Measurements from ENCODE around the gene UBE2L3. TPM values are rescaled to one million over a fixed set of nuclear protein-coding genes. Genes with fewer than 3 reads are reported as not detected.
"Not testable (repeated sequence)": the region's sequence is repeated elsewhere in the genome, so short reads cannot be mapped to it uniquely, and the experiment has no call there.

Gene UBE2L3
- total and polyA plus RNA-seq, 2 donors = 39.4 to 50.1 TPM

DNA sequence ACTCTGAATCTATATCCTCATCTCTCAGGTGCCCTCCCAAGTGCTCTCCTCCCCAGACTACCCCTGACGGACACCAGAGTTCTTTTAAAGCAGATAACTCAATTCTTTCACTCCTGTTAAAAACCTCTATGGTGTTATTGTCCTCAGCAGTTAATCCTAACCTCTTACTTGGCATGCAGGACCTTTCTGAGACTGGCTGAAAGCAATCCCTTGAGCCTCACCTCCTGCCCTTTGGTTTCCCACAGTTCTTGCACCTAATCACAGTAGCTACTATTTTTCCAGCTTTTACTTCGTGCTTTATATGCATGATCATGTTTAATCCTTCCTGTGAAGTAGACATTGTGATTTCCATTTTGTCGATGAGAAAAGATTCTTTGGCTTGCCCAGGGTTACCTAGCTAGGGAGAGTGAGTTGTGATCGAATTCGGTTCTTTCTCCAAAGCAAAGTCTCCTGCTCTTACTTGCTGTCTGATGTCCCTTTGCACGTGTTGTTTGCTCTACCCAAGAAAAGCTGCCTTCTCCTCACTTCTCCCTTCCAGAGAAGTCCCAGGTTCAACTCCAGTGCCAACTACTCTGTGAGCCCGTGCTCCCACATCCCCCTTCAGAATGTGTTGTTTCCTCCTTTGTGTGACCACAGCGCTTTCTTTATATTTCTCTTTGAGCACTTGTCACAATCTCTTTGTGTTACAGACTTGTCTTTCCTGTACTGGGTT, 2.1 kb downstream of the UBE2L3 start:
- Histone ChIP-seq H3K4me1 (ENCODE audit: control insufficient read depth in 2 of 2, insufficient read depth in 2 of 2, low read length in 2 of 2) (peaks cover 18 to 32% of the 10 kb centered on the region in 2 donors), H3K27ac (ENCODE audit: low read depth in 1 of 2, low read length in 1 of 2) (no peak overlapping the region), H3K4me3 (ENCODE audit: low read length in 2 of 2) (peak overlapping the region in 1 of 2 donors; percentile 9), H3K27me3 (ENCODE audit: control insufficient read depth in 2 of 2, insufficient read depth in 1 of 2, low read length in 1 of 2) (no peaks in the 10 kb centered on the region), H3K36me3 (ENCODE audit: control insufficient read depth in 2 of 2, insufficient read depth in 2 of 2, low read length in 1 of 2) (peaks cover 6 to 16% of the 10 kb centered on the region in 2 donors), H3K9me3 (ENCODE audit: control insufficient read depth in 2 of 2, insufficient read depth in 1 of 2, low read length in 1 of 2) (no peaks in the 10 kb centered on the region)
- peak in 1 of 9 donors; percentile 41 for DNase-seq (ENCODE audit: low read depth in 6 of 9, low spot score in 9 of 9)
- 56% methylated on average over 8 of the region's 8 CpGs for WGBS

DNA sequence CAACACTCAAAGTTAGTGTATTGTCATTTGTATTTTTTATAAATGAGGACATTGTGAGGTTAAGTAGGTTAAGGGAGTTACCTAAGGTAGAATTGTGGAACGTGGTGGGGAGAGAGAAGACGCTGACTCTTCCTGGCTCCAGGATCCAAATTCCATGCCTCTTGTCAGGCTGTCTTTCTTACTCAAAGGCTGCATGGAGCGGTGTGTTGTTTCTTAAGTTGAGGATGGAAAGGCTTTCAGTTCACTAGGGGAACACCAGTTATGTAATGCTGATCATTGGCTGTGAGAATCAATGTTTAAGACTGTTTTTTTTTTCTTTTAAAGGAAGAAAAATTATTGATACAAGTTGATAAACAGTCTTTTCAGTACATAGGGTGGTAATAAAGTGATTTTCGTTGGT, 2.9 kb downstream of the UBE2L3 start:
- H3K27me3 ChIP-seq (ENCODE audit: control insufficient read depth in 2 of 2, insufficient read depth in 1 of 2, low read length in 1 of 2) = no peaks in the 10 kb centered on the region
- peaks cover 6 to 16% of the 10 kb centered on the region in 2 donors for H3K36me3 ChIP-seq (ENCODE audit: control insufficient read depth in 2 of 2, insufficient read depth in 2 of 2, low read length in 1 of 2)
- H3K9me3 ChIP-seq (ENCODE audit: control insufficient read depth in 2 of 2, insufficient read depth in 1 of 2, low read length in 1 of 2) = no peaks in the 10 kb centered on the region
- peaks cover 18 to 32% of the 10 kb centered on the region in 2 donors for H3K4me1 ChIP-seq (ENCODE audit: control insufficient read depth in 2 of 2, insufficient read depth in 2 of 2, low read length in 2 of 2)
- DNase-seq (ENCODE audit: low read depth in 6 of 9, low spot score in 9 of 9) = no peak
- no peak overlapping the region for H3K27ac ChIP-seq (ENCODE audit: low read depth in 1 of 2, low read length in 1 of 2)
- WGBS = 86% methylated on average over 4 of the region's 4 CpGs
- H3K4me3 ChIP-seq (ENCODE audit: low read length in 2 of 2) = peak overlapping the region in 1 of 2 donors; percentile 6

DNA sequence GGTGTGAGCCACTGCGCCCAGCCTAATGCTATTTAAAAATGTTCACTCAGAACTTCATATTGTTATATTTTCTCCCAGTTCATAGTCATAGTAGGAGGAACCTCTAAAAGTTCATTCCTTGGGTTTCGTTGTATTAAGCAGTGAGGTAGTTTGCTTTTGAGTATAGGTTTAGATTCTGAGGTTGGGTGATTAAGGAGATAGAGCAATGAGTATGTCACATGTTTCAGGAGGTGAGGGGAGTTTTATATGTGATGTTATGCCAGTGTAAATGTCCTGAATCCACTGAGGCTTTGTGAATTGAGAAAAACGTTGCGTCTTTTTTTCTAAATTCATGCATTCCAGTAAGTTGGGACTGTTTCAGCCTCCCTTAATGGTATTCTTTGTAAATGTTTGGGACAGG, 4.2 kb downstream of the UBE2L3 start:
- Histone ChIP-seq H3K4me3 (ENCODE audit: low read length in 2 of 2) (no peak overlapping the region), H3K4me1 (ENCODE audit: control insufficient read depth in 2 of 2, insufficient read depth in 2 of 2, low read length in 2 of 2) (peaks cover 18 to 32% of the 10 kb centered on the region in 2 donors), H3K9me3 (ENCODE audit: control insufficient read depth in 2 of 2, insufficient read depth in 1 of 2, low read length in 1 of 2) (no peaks in the 10 kb centered on the region), H3K27me3 (ENCODE audit: control insufficient read depth in 2 of 2, insufficient read depth in 1 of 2, low read length in 1 of 2) (no peaks in the 10 kb centered on the region), H3K27ac (ENCODE audit: low read depth in 1 of 2, low read length in 1 of 2) (no peak overlapping the region), H3K36me3 (ENCODE audit: control insufficient read depth in 2 of 2, insufficient read depth in 2 of 2, low read length in 1 of 2) (peaks cover 6 to 16% of the 10 kb centered on the region in 2 donors)
- WGBS = 97% methylated on average over 4 of the region's 4 CpGs
- no peak for DNase-seq (ENCODE audit: low read depth in 6 of 9, low spot score in 9 of 9)

DNA sequence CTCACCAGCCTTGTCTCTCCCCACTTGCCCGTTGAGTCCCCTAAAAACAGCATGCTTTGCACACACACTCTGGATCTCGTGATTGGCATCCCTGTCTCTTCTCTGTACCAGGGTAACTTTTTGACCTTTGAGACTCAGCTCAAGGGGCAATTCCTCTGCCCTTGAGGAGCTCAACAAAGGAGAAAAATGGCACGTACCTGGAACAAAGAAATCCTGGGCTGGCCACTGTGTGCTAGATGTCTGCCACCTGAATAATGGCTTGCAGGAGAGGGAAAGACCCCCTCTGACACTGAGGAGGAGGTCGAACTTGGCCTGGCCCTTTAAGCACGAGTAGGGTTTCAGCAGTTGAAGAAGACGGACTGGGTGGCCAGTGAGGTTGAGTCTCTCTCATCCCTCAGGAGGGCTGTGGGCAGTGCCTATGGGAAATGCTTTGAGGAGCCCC, 5.8 kb downstream of the UBE2L3 start:
- H3K9me3 ChIP-seq (ENCODE audit: control insufficient read depth in 2 of 2, insufficient read depth in 1 of 2, low read length in 1 of 2) = no peaks in the 10 kb centered on the region
- 93% methylated on average over 6 of the region's 6 CpGs for WGBS
- peaks cover 18 to 28% of the 10 kb centered on the region in 2 donors for H3K4me1 ChIP-seq (ENCODE audit: control insufficient read depth in 2 of 2, insufficient read depth in 2 of 2, low read length in 2 of 2)
- no peaks in the 10 kb centered on the region for H3K27me3 ChIP-seq (ENCODE audit: control insufficient read depth in 2 of 2, insufficient read depth in 1 of 2, low read length in 1 of 2)
- no peak for DNase-seq (ENCODE audit: low read depth in 6 of 9, low spot score in 9 of 9)
- H3K27ac ChIP-seq (ENCODE audit: low read depth in 1 of 2, low read length in 1 of 2) = no peak overlapping the region
- no peak overlapping the region for H3K4me3 ChIP-seq (ENCODE audit: low read length in 2 of 2)
- H3K36me3 ChIP-seq (ENCODE audit: control insufficient read depth in 2 of 2, insufficient read depth in 2 of 2, low read length in 1 of 2) = peaks cover 6 to 18% of the 10 kb centered on the region in 2 donors

DNA sequence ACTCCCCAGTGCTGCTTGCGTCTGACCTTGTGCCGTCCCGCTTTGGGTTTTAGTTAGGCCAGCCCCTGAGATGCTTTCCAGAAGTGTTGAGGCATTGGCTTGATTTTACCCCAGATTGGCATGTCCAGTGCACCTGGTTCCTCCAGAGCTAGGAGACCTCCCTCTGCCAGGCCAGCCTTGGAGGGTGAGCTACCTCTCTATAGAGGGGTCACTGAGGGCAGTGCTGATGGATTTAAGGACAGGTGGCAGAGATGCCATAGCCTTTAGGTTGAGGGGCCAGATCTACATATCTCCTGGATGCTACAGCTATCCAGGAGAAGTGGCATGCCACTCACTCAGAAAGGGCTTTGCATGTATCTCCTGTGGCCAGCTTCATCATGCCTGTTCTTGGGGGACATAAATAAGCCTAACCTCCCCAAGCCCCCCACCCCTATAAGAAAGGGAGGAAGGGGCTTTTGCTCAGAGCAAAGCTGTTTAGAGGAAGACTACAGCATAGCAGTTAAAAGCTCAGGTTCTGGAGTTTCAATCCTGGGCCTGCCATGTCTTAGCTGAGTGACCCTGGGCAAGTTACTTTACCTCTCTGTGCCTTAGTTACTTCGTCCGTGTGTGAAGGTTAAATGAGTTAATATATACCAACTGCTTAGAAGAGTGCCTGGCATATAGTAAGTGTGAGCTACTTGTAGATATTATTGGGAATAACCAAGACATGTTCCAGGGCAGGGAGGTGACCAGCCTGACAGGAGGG, 6.4 kb downstream of the UBE2L3 start:
- H3K4me1 ChIP-seq (ENCODE audit: control insufficient read depth in 2 of 2, insufficient read depth in 2 of 2, low read length in 2 of 2) = peaks cover 13 to 21% of the 10 kb centered on the region in 2 donors

DNA sequence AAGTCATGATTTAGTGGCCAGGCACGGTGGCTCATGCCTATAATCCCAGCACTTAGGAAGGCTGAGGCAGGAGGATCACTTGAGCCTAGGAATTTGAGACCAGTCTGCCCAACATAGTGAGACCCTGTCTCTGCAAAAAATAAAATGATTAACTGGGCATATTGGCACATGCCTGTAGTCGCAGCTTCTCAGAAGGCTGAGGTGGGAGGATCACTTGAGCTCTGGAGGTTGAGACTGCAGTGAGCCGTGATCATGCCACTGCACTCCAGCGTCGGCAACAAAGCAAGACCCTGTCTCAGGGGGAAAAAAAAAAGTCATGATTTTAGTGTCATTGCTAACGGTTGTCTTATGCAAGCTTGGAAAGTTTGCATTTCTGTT, 11.9 kb downstream of the UBE2L3 start:
- H3K27ac ChIP-seq (ENCODE audit: low read depth in 1 of 2, low read length in 1 of 2) = no peak overlapping the region
- WGBS = 94% methylated on average over 6 of the region's 6 CpGs
- H3K4me3 ChIP-seq (ENCODE audit: low read length in 2 of 2) = no peak overlapping the region
- DNase-seq (ENCODE audit: low read depth in 6 of 9, low spot score in 9 of 9) = no peak
- H3K4me1 ChIP-seq (ENCODE audit: control insufficient read depth in 2 of 2, insufficient read depth in 2 of 2, low read length in 2 of 2) = peaks cover 0 to 4% of the 10 kb centered on the region in 2 donors
- no peaks in the 10 kb centered on the region for H3K27me3 ChIP-seq (ENCODE audit: control insufficient read depth in 2 of 2, insufficient read depth in 1 of 2, low read length in 1 of 2)
- peaks cover 0 to 2% of the 10 kb centered on the region in 2 donors for H3K9me3 ChIP-seq (ENCODE audit: control insufficient read depth in 2 of 2, insufficient read depth in 1 of 2, low read length in 1 of 2)
- H3K36me3 ChIP-seq (ENCODE audit: control insufficient read depth in 2 of 2, insufficient read depth in 2 of 2, low read length in 1 of 2) = peaks cover 4 to 7% of the 10 kb centered on the region in 2 donors

More for the DNA sequence above, 6.4 kb downstream of the UBE2L3 start:
- WGBS = 86% methylated on average over 5 of the region's 5 CpGs
- H3K4me3 ChIP-seq (ENCODE audit: low read length in 2 of 2) = no peak overlapping the region
- no peaks in the 10 kb centered on the region for H3K27me3 ChIP-seq (ENCODE audit: control insufficient read depth in 2 of 2, insufficient read depth in 1 of 2, low read length in 1 of 2)
- H3K36me3 ChIP-seq (ENCODE audit: control insufficient read depth in 2 of 2, insufficient read depth in 2 of 2, low read length in 1 of 2) = peaks cover 6 to 21% of the 10 kb centered on the region in 2 donors
- no peak overlapping the region for H3K27ac ChIP-seq (ENCODE audit: low read depth in 1 of 2, low read length in 1 of 2)
- DNase-seq (ENCODE audit: low read depth in 6 of 9, low spot score in 9 of 9) = no peak
- H3K9me3 ChIP-seq (ENCODE audit: control insufficient read depth in 2 of 2, insufficient read depth in 1 of 2, low read length in 1 of 2) = peaks cover 0 to 2% of the 10 kb centered on the region in 2 donors

DNA sequence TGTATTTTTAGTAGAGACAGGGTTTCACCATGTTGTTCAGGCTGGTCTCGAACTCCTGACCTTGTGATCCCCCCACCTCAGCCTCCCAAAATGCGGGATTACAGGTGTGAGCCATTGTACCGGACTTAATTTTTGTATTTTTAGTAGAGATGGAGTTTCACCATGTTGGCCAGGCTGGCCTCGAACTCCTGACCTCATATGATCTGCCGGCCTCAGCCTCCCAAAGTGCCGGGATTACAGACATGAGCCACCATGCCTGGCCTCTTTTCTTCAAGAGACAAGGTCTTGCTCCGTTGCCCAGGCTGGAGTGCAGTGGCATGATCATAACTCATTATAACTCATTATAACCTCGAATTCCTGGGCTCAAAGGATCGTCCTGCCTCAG, 13.1 kb downstream of the UBE2L3 start:
- DNase-seq (ENCODE audit: low read depth in 6 of 9, low spot score in 9 of 9); H3K4me3 ChIP-seq (ENCODE audit: low read length in 2 of 2); H3K4me1 ChIP-seq (ENCODE audit: control insufficient read depth in 2 of 2, insufficient read depth in 2 of 2, low read length in 2 of 2); H3K9me3 ChIP-seq (ENCODE audit: control insufficient read depth in 2 of 2, insufficient read depth in 1 of 2, low read length in 1 of 2); H3K27me3 ChIP-seq (ENCODE audit: control insufficient read depth in 2 of 2, insufficient read depth in 1 of 2, low read length in 1 of 2); H3K36me3 ChIP-seq (ENCODE audit: control insufficient read depth in 2 of 2, insufficient read depth in 2 of 2, low read length in 1 of 2); H3K27ac ChIP-seq (ENCODE audit: low read depth in 1 of 2, low read length in 1 of 2): not testable (repeated sequence)
- WGBS = 98% methylated on average over 9 of the region's 9 CpGs

DNA sequence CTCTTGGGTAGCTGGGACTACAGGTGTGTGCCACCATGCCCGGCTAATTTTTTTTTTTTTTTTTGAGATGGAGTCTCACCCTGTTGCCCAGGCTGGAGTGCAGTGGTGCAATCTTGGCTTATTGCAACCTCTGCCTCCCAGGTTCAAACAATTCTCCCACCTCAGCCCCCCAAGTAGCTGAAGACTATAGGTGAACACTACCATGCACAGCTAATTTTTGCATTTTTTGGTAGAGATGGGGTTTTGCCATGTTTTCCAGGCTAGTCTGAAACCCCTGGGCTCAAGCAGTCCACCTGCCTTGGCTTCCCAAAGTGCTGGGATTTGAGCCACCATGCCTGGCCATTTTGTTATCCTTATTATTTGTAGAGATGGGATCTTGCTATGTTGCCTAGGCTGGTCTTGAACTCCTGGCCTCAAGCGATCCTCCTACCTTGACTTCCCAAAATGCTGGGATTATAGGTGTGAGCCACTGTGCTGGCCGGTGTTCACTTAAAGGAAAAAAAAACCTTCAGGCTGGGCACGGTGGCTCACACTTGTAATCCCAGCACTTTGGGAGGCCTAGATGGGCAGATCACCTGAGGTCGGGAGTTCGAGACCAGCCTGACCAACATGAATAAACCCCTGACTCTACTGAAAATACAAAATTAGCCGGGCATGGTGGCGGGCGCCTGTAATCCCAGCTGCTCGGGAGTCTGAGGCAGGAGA, 13.6 kb downstream of the UBE2L3 start:
- H3K36me3 ChIP-seq (ENCODE audit: control insufficient read depth in 2 of 2, insufficient read depth in 2 of 2, low read length in 1 of 2); H3K27me3 ChIP-seq (ENCODE audit: control insufficient read depth in 2 of 2, insufficient read depth in 1 of 2, low read length in 1 of 2); H3K27ac ChIP-seq (ENCODE audit: low read depth in 1 of 2, low read length in 1 of 2); H3K9me3 ChIP-seq (ENCODE audit: control insufficient read depth in 2 of 2, insufficient read depth in 1 of 2, low read length in 1 of 2); H3K4me3 ChIP-seq (ENCODE audit: low read length in 2 of 2); DNase-seq (ENCODE audit: low read depth in 6 of 9, low spot score in 9 of 9); H3K4me1 ChIP-seq (ENCODE audit: control insufficient read depth in 2 of 2, insufficient read depth in 2 of 2, low read length in 2 of 2): not testable (repeated sequence)
- WGBS = 97% methylated on average over 10 of the region's 10 CpGs

Data from thymus (tissue), 11 donors.